Measurements from ENCODE around the gene CCDC6.

CCDC6 gene

GRCh38 chr10:59907537-59907917 is 1.2 kb upstream of the CCDC6 start:
- H3K4me3 ChIP-seq (ENCODE audit: control insufficient read depth, low read depth, low read length) = no peak overlapping the region
- DNase-seq (ENCODE audit: low read depth) = no peak
- no peak for TF ChIP-seq CTCF (IDR thresholded peaks at IDR 0.05; ENCODE audit: control insufficient read depth, insufficient read depth, low read depth, low read length, missing control alignments)

GRCh38 chr10:59905731-59906416 is 482 bp downstream of the CCDC6 start:
- H3K4me3 ChIP-seq (ENCODE audit: control insufficient read depth, low read depth, low read length) = peak overlapping the region; percentile 97
- no peak for DNase-seq (ENCODE audit: low read depth)
- no peak for TF ChIP-seq CTCF (IDR thresholded peaks at IDR 0.05; ENCODE audit: control insufficient read depth, insufficient read depth, low read depth, low read length, missing control alignments)

- no peak for DNase-seq (ENCODE audit: low read depth)
- H3K4me3 ChIP-seq (ENCODE audit: control insufficient read depth, low read depth, low read length) = peak overlapping the region; percentile 97
- TF ChIP-seq CTCF (IDR thresholded peaks at IDR 0.05; ENCODE audit: control insufficient read depth, insufficient read depth, low read depth, low read length, missing control alignments) = no peak
Measured at GRCh38 chr10:59905066-59905730, 1.2 kb downstream of the CCDC6 start.

GRCh38 chr10:59904426-59905065 is 1.8 kb downstream of the CCDC6 start:
- H3K4me3 ChIP-seq (ENCODE audit: control insufficient read depth, low read depth, low read length) = peak overlapping the region; percentile 97
- no peak for TF ChIP-seq CTCF (IDR thresholded peaks at IDR 0.05; ENCODE audit: control insufficient read depth, insufficient read depth, low read depth, low read length, missing control alignments)
- DNase-seq (ENCODE audit: low read depth) = no peak

- no peak for TF ChIP-seq CTCF (IDR thresholded peaks at IDR 0.05; ENCODE audit: control insufficient read depth, insufficient read depth, low read depth, low read length, missing control alignments)
- peak; percentile 32 for DNase-seq (ENCODE audit: low read depth)
- no peak overlapping the region for H3K4me3 ChIP-seq (ENCODE audit: control insufficient read depth, low read depth, low read length)
Measured at GRCh38 chr10:59903871-59904270, 2.5 kb downstream of the CCDC6 start.

DNA sequence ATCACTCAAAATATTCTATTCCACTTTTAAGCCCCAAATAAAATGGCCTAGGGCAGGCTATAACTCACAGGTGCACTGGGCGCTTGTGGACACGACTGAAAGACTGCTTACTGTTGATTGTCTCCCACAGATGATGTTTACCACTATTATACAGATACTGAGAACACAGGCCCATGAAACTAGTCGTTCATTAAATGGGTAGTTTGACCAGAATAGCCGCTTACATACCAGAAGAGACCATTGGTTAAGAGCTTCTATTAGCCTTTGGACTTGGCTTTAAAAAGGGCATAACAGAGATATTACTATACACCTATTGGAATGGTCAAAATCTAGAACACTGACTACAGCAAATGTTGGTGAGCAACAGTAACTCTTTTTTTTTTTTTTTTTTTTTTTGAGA is 4.3 kb downstream of the CCDC6 start:
- no peak overlapping the region for H3K4me3 ChIP-seq (ENCODE audit: control insufficient read depth, low read depth, low read length)
- DNase-seq (ENCODE audit: low read depth) = no peak
- TF ChIP-seq CTCF (IDR thresholded peaks at IDR 0.05; ENCODE audit: control insufficient read depth, insufficient read depth, low read depth, low read length, missing control alignments) = no peak

Measured in AG09309 (cell line).